AG10803 (cell line): ENCODE results near the gene RAMAC.

Experiments
- DNase-seq: peaks from one replicate; pipeline ENCODE4 v3.0.0; 2010; ENCODE audit warnings: low read depth
- H3K4me3 ChIP-seq: 2 replicates; pipeline ENCODE4 v1.5.1; 2011; ENCODE audit warnings: mild to moderate bottlenecking, low read length, control low read depth
- CTCF ChIP-seq: conservative IDR thresholded peaks from 2 replicates; pipeline ENCODE4 v1.5.1; 2011; ENCODE audit warnings: mild to moderate bottlenecking, low read length, control low read depth, inconsistent platforms

Gene RAMAC

GRCh38 chr15:82952158-82953081 is 33.6 kb upstream of the RAMAC start, which contains the start of gene HOMER2:
Gene HOMER2 (minus strand): TSS chr15:82952720. CDS start chr15:82952535, 185 bp downstream.
- DNase-seq = peak; percentile 31
- no peak for TF ChIP-seq CTCF
- H3K4me3 ChIP-seq = peak within 1 kb of the TSS; percentile 63

GRCh38 chr15:82958638-82959037 is 27.4 kb upstream of the RAMAC start:
- no peak overlapping the region for H3K4me3 ChIP-seq
- no peak for TF ChIP-seq CTCF
- no peak for DNase-seq

- no peak for DNase-seq
- H3K4me3 ChIP-seq = no peak overlapping the region
- no peak for TF ChIP-seq CTCF
These were observed 26.6 kb upstream of the RAMAC start for GRCh38 chr15:82959423-82959822.

GRCh38 chr15:82960766-82961165 is 25.2 kb upstream of the RAMAC start:
- no peak overlapping the region for H3K4me3 ChIP-seq
- no peak for TF ChIP-seq CTCF
- no peak for DNase-seq

GRCh38 chr15:82963471-82964341 is 22.3 kb upstream of the RAMAC start:
- no peak for TF ChIP-seq CTCF
- no peak overlapping the region for H3K4me3 ChIP-seq
- DNase-seq = peak; percentile 75

- no peak overlapping the region for H3K4me3 ChIP-seq
- TF ChIP-seq CTCF = no peak
- no peak for DNase-seq
These were observed 21.1 kb upstream of the RAMAC start for GRCh38 chr15:82964890-82965289.
